PC-3 (cell line): ENCODE measurements around the gene MAD1L1.

ENCODE experiments used
- CTCF ChIP-seq: fragments of 300-600 bp; sonication (generic); conservative IDR thresholded peaks from 2 replicates; pipeline ENCODE4 v1.5.1; 2017; ENCODE audit warnings: antibody characterized with exemption, low read depth, mild to moderate bottlenecking, low read length
- EZH2 ChIP-seq: fragments of 300-600 bp; sonication (generic); IDR thresholded peaks from one replicate; pipeline ENCODE4 v1.6.1; 2017; ENCODE audit warnings: antibody characterized with exemption, mild to moderate bottlenecking, low read length; ENCODE audit not compliant: unreplicated experiment

GRCh38 chr7:1854866-1855724 is 377.6 kb downstream of the MAD1L1 start:
- TF ChIP-seq CTCF (no peak), EZH2 (no peak)
